Measurements from ENCODE around the gene KANSL1.

KANSL1 gene

DNA sequence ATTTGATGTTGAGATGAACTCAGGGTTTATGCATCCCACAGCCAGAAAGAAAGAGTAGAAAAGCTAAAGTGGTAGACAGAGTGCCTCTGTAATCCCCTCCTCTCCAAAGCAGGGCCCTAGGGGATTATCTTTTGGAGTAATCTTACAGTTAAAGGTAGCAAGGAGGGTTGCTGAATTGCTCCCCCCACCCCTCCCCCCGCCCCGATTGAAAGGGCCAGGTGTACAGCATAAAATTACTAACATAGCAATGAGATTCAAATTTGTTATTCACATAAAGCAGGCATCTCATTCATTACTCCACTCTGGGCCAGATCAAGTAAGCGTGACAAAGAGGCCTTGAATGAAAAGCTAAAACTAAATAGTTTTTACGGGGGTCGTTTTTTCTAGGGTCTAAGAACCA is 121.4 kb downstream of the KANSL1 start:
- Histone ChIP-seq H3K4me1 (ENCODE audit: control insufficient read depth, insufficient read depth, low read length) (no peaks in the 10 kb centered on the region), H3K36me3 (ENCODE audit: control insufficient read depth, insufficient read depth, low read length) (no peaks in the 10 kb centered on the region), H3K9ac (ENCODE audit: low read length) (no peak overlapping the region), H3K9me3 (ENCODE audit: control insufficient read depth, low read length) (no peaks in the 10 kb centered on the region), H3K4me3 (ENCODE audit: low read length) (no peak overlapping the region), H3K27me3 (ENCODE audit: control insufficient read depth, insufficient read depth, low read length) (no peaks in the 10 kb centered on the region)

DNA sequence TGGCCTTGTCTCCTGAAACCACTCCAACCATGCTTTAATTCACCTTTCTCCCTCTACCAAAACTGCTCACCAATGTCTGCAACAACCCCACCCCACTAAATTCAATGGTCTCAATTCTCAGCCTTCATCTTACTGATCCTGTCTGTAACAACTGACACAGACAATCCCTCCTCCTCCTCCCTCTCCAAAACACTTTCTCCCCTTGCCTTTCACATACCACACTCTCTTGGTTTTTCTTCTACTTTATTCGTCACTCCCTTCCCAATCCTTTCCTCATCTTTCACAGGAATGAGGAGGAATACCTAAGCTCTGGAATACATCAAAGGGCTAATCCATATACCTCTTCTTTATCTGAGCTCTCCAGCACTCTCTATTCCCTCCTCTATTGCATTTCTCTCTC is 128.8 kb downstream of the KANSL1 start:
- Histone ChIP-seq H3K36me3 (ENCODE audit: control insufficient read depth, insufficient read depth, low read length) (peaks cover 11% of the 10 kb centered on the region), H3K9me3 (ENCODE audit: control insufficient read depth, low read length) (no peaks in the 10 kb centered on the region), H3K27me3 (ENCODE audit: control insufficient read depth, insufficient read depth, low read length) (no peaks in the 10 kb centered on the region), H3K9ac (ENCODE audit: low read length) (no peak overlapping the region), H3K4me3 (ENCODE audit: low read length) (no peak overlapping the region), H3K4me1 (ENCODE audit: control insufficient read depth, insufficient read depth, low read length) (peaks cover 5% of the 10 kb centered on the region)

DNA sequence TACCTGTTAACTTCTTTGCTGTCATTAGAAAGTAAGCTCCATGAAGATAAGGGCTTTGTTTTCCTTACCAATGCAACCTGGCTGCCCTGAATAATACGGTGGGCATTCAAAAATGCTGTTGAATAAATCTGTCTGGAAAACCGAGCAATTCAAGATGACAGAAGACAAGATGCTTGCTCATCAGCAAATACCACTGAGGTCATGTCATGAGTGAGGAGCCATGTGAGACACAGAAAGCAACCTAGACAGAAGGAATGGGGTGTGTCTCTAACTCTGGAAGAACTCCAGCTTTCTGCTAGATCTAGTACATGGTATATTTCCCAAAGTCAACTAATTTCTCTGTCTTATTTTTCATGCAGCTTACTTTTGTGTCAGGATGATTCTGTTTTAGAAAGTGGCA is 130.0 kb downstream of the KANSL1 start:
- Histone ChIP-seq H3K36me3 (ENCODE audit: control insufficient read depth, insufficient read depth, low read length) (peaks cover 11% of the 10 kb centered on the region), H3K9me3 (ENCODE audit: control insufficient read depth, low read length) (no peaks in the 10 kb centered on the region), H3K9ac (ENCODE audit: low read length) (no peak overlapping the region), H3K27me3 (ENCODE audit: control insufficient read depth, insufficient read depth, low read length) (no peaks in the 10 kb centered on the region), H3K4me1 (ENCODE audit: control insufficient read depth, insufficient read depth, low read length) (peaks cover 5% of the 10 kb centered on the region), H3K4me3 (ENCODE audit: low read length) (no peak overlapping the region)

DNA sequence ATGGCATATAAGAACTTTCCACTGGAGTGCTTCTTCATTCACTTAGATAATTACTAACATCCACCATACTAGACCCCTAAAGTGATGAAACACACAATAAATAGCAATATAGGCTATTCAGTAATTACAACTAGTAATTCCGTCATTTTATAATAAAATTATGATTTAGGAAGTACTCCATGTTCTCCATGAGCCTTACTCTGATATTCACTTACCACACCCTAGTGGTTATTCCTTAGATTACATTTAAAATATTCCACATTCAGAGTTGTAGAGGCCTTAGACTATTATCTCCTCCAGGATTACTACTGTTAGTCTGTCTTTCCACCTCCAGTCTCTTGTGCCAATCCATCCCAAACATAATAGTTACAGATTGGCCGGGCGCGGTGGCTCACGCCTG is 131.8 kb downstream of the KANSL1 start:
- Histone ChIP-seq H3K36me3 (ENCODE audit: control insufficient read depth, insufficient read depth, low read length) (peaks cover 9% of the 10 kb centered on the region), H3K27me3 (ENCODE audit: control insufficient read depth, insufficient read depth, low read length) (no peaks in the 10 kb centered on the region), H3K4me1 (ENCODE audit: control insufficient read depth, insufficient read depth, low read length) (peaks cover 5% of the 10 kb centered on the region), H3K4me3 (ENCODE audit: low read length) (no peak overlapping the region), H3K9ac (ENCODE audit: low read length) (no peak overlapping the region), H3K9me3 (ENCODE audit: control insufficient read depth, low read length) (no peaks in the 10 kb centered on the region)

DNA sequence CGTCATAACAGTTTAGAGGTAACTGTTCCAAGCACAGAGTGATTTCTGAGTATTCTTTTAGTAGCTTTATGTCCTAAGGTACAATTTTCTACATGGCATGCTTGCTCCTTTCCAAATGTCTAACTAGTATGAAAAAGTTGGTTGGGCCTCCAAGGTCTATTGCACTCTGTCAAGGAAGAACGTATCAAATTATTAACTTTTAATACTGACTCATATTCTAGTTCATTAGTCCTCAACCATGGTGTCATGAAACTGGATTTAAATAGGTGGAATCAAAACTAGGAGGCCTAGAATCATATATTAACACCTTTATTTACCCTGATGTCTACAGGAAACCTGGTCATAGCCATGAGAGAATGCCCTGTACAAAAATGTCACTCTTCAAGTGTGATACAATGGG is 132.8 kb downstream of the KANSL1 start:
- H3K36me3 ChIP-seq (ENCODE audit: control insufficient read depth, insufficient read depth, low read length): peaks cover 3% of the 10 kb centered on the region
- H3K4me1 ChIP-seq (ENCODE audit: control insufficient read depth, insufficient read depth, low read length): peaks cover 5% of the 10 kb centered on the region
- no peaks in the 10 kb centered on the region for H3K9me3 ChIP-seq (ENCODE audit: control insufficient read depth, low read length)
- H3K27me3 ChIP-seq (ENCODE audit: control insufficient read depth, insufficient read depth, low read length): no peaks in the 10 kb centered on the region
- no peak overlapping the region for H3K4me3 ChIP-seq (ENCODE audit: low read length)
- no peak overlapping the region for H3K9ac ChIP-seq (ENCODE audit: low read length)

DNA sequence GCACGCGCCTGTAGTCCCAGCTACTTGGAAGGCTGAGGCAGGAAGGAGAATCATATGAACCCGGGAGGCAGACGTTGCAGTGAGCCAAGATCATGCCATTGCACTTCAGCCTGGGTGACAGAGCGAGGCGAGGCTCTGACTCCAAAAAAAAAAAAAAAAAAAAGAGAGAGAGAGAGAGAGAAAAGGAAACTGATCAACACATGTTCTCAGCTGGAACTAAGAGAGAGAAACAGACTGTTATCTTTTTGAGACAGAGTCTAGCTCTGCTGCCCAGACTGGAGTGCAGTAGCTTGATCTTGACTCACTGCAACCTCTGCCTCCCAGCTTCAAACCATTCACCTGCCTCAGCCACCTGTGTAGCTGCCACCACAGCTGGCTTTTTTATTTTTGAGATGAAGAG is 133.7 kb downstream of the KANSL1 start:
- Histone ChIP-seq H3K4me3 (ENCODE audit: low read length) (no peak overlapping the region), H3K36me3 (ENCODE audit: control insufficient read depth, insufficient read depth, low read length) (peaks cover 3% of the 10 kb centered on the region), H3K27me3 (ENCODE audit: control insufficient read depth, insufficient read depth, low read length) (no peaks in the 10 kb centered on the region), H3K9ac (ENCODE audit: low read length) (no peak overlapping the region), H3K9me3 (ENCODE audit: control insufficient read depth, low read length) (no peaks in the 10 kb centered on the region), H3K4me1 (ENCODE audit: control insufficient read depth, insufficient read depth, low read length) (peaks cover 5% of the 10 kb centered on the region)

DNA sequence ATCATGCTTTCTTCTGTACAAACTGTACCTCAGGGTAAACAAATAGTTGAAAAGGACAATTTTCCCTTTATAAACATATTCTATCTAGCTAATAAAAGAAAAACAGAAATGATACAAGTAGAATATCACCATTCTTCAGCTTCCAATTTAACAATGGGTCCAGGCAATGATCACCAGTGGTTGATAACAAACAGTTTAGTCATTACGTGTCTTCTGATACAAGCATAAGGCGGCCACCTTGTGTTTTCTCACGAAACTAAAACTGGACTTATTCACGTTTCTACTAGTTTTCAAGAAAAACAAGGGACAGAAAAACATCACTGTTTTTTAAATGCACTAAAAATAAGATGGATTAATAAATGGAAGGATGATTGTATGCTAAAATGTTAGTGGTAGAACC is 135.9 kb downstream of the KANSL1 start:
- Histone ChIP-seq H3K4me1 (ENCODE audit: control insufficient read depth, insufficient read depth, low read length) (no peaks in the 10 kb centered on the region), H3K9ac (ENCODE audit: low read length) (no peak overlapping the region), H3K4me3 (ENCODE audit: low read length) (no peak overlapping the region), H3K9me3 (ENCODE audit: control insufficient read depth, low read length) (no peaks in the 10 kb centered on the region), H3K36me3 (ENCODE audit: control insufficient read depth, insufficient read depth, low read length) (no peaks in the 10 kb centered on the region), H3K27me3 (ENCODE audit: control insufficient read depth, insufficient read depth, low read length) (no peaks in the 10 kb centered on the region)

DNA sequence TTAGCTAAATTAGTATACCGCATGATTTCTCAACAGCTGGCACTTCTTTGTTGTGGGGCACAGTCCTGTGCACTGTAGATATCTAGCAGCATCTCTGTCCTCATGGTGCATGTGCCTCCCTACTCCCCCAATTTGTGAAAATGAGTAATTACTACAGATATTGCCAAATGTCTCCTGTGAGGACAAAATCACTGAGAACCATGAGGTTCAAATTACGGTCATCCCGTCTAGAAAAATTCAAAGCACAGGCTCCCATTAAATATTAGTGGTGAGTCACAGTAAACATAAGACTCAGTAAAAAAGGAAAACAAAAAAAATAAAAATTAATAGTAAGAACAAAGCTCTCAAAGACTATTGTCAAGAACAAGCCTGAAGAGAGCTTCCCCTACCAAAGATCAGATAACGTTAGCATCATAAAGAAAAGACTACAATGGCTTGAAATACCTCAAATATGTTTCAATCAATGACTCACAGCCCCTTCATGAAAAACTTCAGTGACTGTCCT is 136.4 kb downstream of the KANSL1 start:
- no peak overlapping the region for H3K9ac ChIP-seq (ENCODE audit: low read length)
- H3K27me3 ChIP-seq (ENCODE audit: control insufficient read depth, insufficient read depth, low read length): no peaks in the 10 kb centered on the region
- H3K9me3 ChIP-seq (ENCODE audit: control insufficient read depth, low read length): no peaks in the 10 kb centered on the region
- no peaks in the 10 kb centered on the region for H3K36me3 ChIP-seq (ENCODE audit: control insufficient read depth, insufficient read depth, low read length)
- no peaks in the 10 kb centered on the region for H3K4me1 ChIP-seq (ENCODE audit: control insufficient read depth, insufficient read depth, low read length)
- H3K4me3 ChIP-seq (ENCODE audit: low read length): no peak overlapping the region

DNA sequence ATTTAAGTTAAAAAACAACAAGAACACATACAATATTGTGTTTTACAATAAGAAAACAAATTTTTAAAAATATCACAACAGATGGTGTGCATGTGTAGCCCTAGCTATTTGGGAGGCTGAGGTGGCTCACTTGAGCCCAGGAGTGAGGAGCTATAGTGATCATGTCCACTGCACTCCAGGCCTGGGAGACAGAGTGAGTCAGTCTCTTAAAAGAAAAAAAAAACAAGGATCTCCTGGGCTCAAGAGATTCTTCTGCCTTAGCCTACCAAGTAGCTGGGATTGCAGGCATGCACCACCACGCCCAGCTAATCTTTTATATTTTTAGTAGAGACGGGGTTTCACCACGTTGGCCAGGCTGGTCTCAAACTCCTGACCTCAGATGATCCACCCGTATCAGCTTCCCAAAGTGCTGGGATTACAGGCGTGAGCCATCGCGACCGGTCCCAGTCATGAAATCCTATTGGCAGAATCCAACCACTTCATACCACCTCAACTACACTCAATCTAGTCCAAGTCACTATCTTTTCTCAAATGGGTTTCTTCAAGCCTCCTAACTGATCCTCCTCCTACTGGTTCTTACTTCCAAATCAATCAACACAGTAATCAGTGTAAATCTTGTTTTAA is 139.2 kb downstream of the KANSL1 start:
- no peak overlapping the region for H3K4me3 ChIP-seq (ENCODE audit: low read length)
- H3K27me3 ChIP-seq (ENCODE audit: control insufficient read depth, insufficient read depth, low read length): no peaks in the 10 kb centered on the region
- no peaks in the 10 kb centered on the region for H3K36me3 ChIP-seq (ENCODE audit: control insufficient read depth, insufficient read depth, low read length)
- no peaks in the 10 kb centered on the region for H3K4me1 ChIP-seq (ENCODE audit: control insufficient read depth, insufficient read depth, low read length)
- no peak overlapping the region for H3K9ac ChIP-seq (ENCODE audit: low read length)
- no peaks in the 10 kb centered on the region for H3K9me3 ChIP-seq (ENCODE audit: control insufficient read depth, low read length)

DNA sequence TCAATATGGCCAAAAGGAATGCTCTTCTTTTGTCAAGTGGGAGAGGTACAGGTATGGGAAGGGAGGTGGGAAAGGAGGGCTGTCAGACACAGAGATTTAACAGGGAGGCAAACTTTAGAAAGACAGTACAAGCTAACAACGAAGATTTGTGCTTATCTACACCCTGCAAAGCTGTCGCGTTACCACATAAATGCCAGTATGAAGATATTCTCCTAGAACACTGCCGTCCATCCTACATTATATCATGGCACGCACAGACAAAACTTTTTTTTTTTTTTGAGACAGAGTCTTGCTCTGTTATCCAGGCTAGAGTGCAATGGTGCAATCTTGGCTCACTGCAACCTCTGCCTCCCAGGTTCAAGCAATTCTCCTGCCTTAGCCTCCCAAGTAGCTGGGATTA is 143.6 kb downstream of the KANSL1 start:
- H3K36me3 ChIP-seq (ENCODE audit: control insufficient read depth, insufficient read depth, low read length): peaks cover 5% of the 10 kb centered on the region
- H3K4me3 ChIP-seq (ENCODE audit: low read length): no peak overlapping the region
- H3K9me3 ChIP-seq (ENCODE audit: control insufficient read depth, low read length): no peaks in the 10 kb centered on the region
- H3K27me3 ChIP-seq (ENCODE audit: control insufficient read depth, insufficient read depth, low read length): no peaks in the 10 kb centered on the region
- no peak overlapping the region for H3K9ac ChIP-seq (ENCODE audit: low read length)
- H3K4me1 ChIP-seq (ENCODE audit: control insufficient read depth, insufficient read depth, low read length): no peaks in the 10 kb centered on the region

DNA sequence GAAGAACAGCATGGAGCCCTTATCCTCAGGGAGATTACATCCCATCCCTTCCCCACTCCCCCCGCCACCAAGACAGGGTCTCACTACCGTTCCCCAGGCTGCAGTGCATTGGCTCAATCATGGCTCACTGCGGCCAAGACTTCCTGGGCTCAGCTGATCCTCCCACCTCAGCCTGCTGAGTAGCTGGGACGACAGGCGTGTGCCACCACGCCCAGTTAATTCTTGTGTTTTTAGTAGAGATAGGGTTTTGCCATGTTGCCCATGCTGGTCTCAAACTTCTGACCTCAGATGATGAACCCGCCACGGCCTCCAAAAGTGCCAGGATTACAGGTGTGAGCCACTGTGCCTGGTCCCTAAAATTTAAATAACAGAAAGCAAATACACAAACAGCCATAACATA is 145.4 kb downstream of the KANSL1 start:
- Histone ChIP-seq H3K36me3 (ENCODE audit: control insufficient read depth, insufficient read depth, low read length) (peaks cover 5% of the 10 kb centered on the region), H3K4me1 (ENCODE audit: control insufficient read depth, insufficient read depth, low read length) (peaks cover 11% of the 10 kb centered on the region), H3K9ac (ENCODE audit: low read length) (no peak overlapping the region), H3K4me3 (ENCODE audit: low read length) (no peak overlapping the region), H3K9me3 (ENCODE audit: control insufficient read depth, low read length) (no peaks in the 10 kb centered on the region), H3K27me3 (ENCODE audit: control insufficient read depth, insufficient read depth, low read length) (no peaks in the 10 kb centered on the region)

DNA sequence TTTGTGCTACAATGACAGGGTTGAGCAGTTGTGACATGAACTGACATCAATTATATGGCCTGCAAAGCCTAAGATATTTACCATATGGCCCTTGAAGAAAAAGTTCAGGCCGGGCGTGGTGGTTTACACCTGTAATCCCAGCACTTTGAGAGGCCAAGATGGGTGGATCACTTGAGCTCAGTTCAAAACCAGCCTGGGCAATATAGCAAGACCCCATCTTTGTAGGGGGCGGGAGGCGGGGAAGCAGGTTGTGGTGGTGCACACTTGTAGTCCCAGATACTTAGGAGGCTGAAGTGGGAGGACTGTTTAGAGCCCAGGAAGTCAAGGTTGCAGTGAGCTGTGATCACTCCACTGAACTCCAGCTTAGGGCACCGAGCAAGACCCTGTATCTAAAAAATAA is 145.8 kb downstream of the KANSL1 start:
- Histone ChIP-seq H3K4me1 (ENCODE audit: control insufficient read depth, insufficient read depth, low read length) (peaks cover 11% of the 10 kb centered on the region), H3K36me3 (ENCODE audit: control insufficient read depth, insufficient read depth, low read length) (peaks cover 5% of the 10 kb centered on the region), H3K27me3 (ENCODE audit: control insufficient read depth, insufficient read depth, low read length) (no peaks in the 10 kb centered on the region), H3K9me3 (ENCODE audit: control insufficient read depth, low read length) (no peaks in the 10 kb centered on the region), H3K9ac (ENCODE audit: low read length) (no peak overlapping the region), H3K4me3 (ENCODE audit: low read length) (no peak overlapping the region)

DNA sequence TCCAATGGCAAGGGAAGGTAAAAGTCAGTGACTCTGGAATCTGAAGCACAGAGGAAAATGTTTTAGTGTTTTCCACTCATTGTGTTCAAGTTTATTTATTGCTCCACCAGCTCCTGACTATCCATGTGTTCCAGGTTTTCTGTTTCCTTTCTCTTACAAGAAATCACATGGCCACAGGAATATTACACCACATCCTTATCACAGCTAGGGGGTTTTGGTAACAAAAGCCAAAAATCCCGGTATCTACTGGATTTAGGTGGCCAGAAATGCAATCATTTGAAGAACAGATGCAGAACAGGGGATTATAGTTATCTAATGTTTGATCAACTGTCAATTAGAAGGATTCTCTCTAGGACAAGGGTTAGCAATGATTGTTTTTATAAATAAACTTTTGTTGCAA is 146.3 kb downstream of the KANSL1 start:
- H3K9me3 ChIP-seq (ENCODE audit: control insufficient read depth, low read length): no peaks in the 10 kb centered on the region
- no peaks in the 10 kb centered on the region for H3K27me3 ChIP-seq (ENCODE audit: control insufficient read depth, insufficient read depth, low read length)
- H3K4me3 ChIP-seq (ENCODE audit: low read length): no peak overlapping the region
- H3K36me3 ChIP-seq (ENCODE audit: control insufficient read depth, insufficient read depth, low read length): peaks cover 5% of the 10 kb centered on the region
- H3K4me1 ChIP-seq (ENCODE audit: control insufficient read depth, insufficient read depth, low read length): peaks cover 11% of the 10 kb centered on the region
- no peak overlapping the region for H3K9ac ChIP-seq (ENCODE audit: low read length)
